K562 (cell line): ENCODE results near the gene CBX1. TPM values are rescaled to one million over a fixed set of nuclear protein-coding genes. Genes with fewer than 3 reads are reported as not detected.

ENCODE experiments used
- AFF4 ChIP-seq: sonication (generic); formaldehyde crosslinking; IDR thresholded peaks from 2 replicates; pipeline ENCODE4 v1.8.0; 2023; ENCODE audit warnings: mild to moderate bottlenecking, missing genetic modification reagents
- ATF2 ChIP-seq: sonication (generic); formaldehyde crosslinking; IDR thresholded peaks from 2 replicates; pipeline ENCODE4 v1.8.1; 2022; ENCODE audit warnings: missing genetic modification reagents
- CBX5 ChIP-seq: IDR thresholded peaks from 2 replicates; pipeline ENCODE4 v1.6.1; 2014; ENCODE audit warnings: low read depth, borderline replicate concordance
- DPF2 ChIP-seq: fragments of 450-650 bp; IDR thresholded peaks from 2 replicates; pipeline ENCODE4 v1.6.1; 2016
- GABPB1 ChIP-seq: sonication (generic); formaldehyde crosslinking; IDR thresholded peaks from 2 replicates; pipeline ENCODE4 v1.8.0; 2022; ENCODE audit warnings: mild to moderate bottlenecking, missing genetic modification reagents
- KAT8 ChIP-seq: fragments of 450-650 bp; IDR thresholded peaks from 2 replicates; pipeline ENCODE4 v1.6.1; 2016; ENCODE audit warnings: low read depth, mild to moderate bottlenecking
- LCOR ChIP-seq: sonication (generic); formaldehyde crosslinking; IDR thresholded peaks from 2 replicates; pipeline ENCODE4 v1.8.0; 2022; ENCODE audit warnings: mild to moderate bottlenecking, missing genetic modification reagents
- MCM2 ChIP-seq: fragments of 450-650 bp; IDR thresholded peaks from 2 replicates; pipeline ENCODE4 v1.6.1; 2017; ENCODE audit warnings: low read depth, mild to moderate bottlenecking
- TFE3 ChIP-seq: fragments of 450-650 bp; formaldehyde crosslinking; IDR thresholded peaks from 2 replicates; pipeline ENCODE4 v1.4.0; 2020; ENCODE audit warnings: mild to moderate bottlenecking, mixed read lengths
- ZNF644 ChIP-seq: fragments of 200-800 bp; sonication (Bioruptor generic); IDR thresholded peaks from 2 replicates; pipeline ENCODE4 v1.6.1; 2016; ENCODE audit warnings: low read depth, missing genetic modification characterization, missing compliant biosample characterization
- polyA plus RNA-seq, 8 experiments: library from polyadenylated mRNA; depleted of rRNA in 4 of 8; stranded (reverse) in 5 of 8; unstranded in 3 of 8; fragments of >200 nt; fragmentation: Nextera tagmentation in 2 of 8; fragmentation: Illumina TruSeq in 1 of 8; extraction: Ambion mirVana in 2 of 8; extraction: Trizol in 1 of 8; gene quantifications; 2 replicates each; pipeline versions ENCODE4 v1.2.1 to v1.2.3, GENCODE V29; 2011 to 2014; ENCODE audit warnings: inconsistent platforms in 1 of 8, missing spikeins in 1 of 8
- total RNA-seq, 7 experiments: library from RNA; depleted of rRNA in 6 of 7; stranded (reverse); fragments of >200 nt in 6 of 7; fragmentation: Illumina TruSeq in 2 of 7; extraction: Trizol in 2 of 7; gene quantifications; 2 replicates each; pipeline versions ENCODE4 v1.2.1 to v1.2.3, GENCODE V29; 2011 to 2021; ENCODE audit warnings: low replicate concordance in 1 of 7
- TF ChIP-seq, protein P1 (sequence below): sonication (generic); formaldehyde crosslinking; IDR thresholded peaks from 2 replicates; pipeline ENCODE4 v1.8.0; 2023; ENCODE audit warnings: missing genetic modification reagents, mild to moderate bottlenecking, borderline replicate concordance
- TF ChIP-seq, protein P2 (sequence below): sonication (generic); formaldehyde crosslinking; IDR thresholded peaks from 2 replicates; pipeline ENCODE4 v1.9.0; 2022; ENCODE audit warnings: mild to moderate bottlenecking, missing genetic modification reagents

CBX1 gene
- total and polyA plus RNA-seq, 9 of the 15 experiments (the other 6 are each of a cell fraction or from before 2014, with no cell fraction given): 10.6 to 95.7 (median 52.7) TPM

DNA sequence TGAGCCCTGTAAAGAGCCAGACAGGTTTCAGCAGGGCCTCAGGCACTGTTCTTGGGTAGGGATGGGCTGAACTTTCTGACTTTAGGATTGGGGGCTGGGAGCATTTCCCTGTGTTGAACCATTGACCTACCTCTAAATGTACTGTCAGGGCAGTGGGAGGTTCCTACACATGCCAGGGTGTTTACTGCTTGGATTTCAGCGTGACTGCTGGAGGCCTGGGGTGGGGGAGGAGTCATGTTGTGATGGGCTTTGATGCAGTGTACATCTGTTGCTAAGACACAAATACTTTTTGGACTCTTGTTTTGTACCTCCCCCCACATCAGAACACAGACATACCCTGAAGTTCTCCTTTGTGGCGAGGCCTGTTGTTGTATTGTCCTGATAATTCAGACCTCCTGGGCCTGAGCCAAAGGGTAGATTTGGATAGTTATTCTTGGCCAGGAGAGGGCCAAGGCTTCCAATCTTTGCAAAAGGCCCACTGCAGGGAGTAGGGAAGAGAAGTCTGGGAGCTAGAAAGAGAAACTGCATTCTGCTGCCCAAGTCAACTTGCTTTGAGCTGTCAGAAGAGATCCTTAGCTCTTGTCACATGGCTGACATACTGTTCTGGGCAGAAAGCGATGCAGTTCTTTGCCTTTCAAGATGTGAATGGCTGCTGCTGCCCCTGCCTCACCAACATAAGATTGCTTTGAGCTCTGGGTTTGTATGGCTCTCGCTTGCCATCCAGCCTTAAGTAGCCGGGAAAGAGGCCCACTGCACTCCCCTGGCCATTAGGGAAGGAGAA lies 49.4 kb downstream of the CBX1 start (continued):
- TF ChIP-seq, protein P1, sequence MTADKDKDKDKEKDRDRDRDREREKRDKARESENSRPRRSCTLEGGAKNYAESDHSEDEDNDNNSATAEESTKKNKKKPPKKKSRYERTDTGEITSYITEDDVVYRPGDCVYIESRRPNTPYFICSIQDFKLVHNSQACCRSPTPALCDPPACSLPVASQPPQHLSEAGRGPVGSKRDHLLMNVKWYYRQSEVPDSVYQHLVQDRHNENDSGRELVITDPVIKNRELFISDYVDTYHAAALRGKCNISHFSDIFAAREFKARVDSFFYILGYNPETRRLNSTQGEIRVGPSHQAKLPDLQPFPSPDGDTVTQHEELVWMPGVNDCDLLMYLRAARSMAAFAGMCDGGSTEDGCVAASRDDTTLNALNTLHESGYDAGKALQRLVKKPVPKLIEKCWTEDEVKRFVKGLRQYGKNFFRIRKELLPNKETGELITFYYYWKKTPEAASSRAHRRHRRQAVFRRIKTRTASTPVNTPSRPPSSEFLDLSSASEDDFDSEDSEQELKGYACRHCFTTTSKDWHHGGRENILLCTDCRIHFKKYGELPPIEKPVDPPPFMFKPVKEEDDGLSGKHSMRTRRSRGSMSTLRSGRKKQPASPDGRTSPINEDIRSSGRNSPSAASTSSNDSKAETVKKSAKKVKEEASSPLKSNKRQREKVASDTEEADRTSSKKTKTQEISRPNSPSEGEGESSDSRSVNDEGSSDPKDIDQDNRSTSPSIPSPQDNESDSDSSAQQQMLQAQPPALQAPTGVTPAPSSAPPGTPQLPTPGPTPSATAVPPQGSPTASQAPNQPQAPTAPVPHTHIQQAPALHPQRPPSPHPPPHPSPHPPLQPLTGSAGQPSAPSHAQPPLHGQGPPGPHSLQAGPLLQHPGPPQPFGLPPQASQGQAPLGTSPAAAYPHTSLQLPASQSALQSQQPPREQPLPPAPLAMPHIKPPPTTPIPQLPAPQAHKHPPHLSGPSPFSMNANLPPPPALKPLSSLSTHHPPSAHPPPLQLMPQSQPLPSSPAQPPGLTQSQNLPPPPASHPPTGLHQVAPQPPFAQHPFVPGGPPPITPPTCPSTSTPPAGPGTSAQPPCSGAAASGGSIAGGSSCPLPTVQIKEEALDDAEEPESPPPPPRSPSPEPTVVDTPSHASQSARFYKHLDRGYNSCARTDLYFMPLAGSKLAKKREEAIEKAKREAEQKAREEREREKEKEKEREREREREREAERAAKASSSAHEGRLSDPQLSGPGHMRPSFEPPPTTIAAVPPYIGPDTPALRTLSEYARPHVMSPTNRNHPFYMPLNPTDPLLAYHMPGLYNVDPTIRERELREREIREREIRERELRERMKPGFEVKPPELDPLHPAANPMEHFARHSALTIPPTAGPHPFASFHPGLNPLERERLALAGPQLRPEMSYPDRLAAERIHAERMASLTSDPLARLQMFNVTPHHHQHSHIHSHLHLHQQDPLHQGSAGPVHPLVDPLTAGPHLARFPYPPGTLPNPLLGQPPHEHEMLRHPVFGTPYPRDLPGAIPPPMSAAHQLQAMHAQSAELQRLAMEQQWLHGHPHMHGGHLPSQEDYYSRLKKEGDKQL (CRISPR knock-in tag): no peak
- TF ChIP-seq MCM2 (no peak), ATF2 (CRISPR knock-in tag) (no peak), AFF4 (CRISPR knock-in tag) (no peak), DPF2 (peak; percentile 52; the same call in 1 of the 2 replicates), KAT8 (no peak), TFE3 (CRISPR knock-in tag) (no peak), LCOR (CRISPR knock-in tag) (peak; percentile 79; the same call in 1 of the 2 replicates), GABPB1 (CRISPR knock-in tag) (peak; percentile 21; the same call in 1 of the 2 replicates), CBX5 (no peak), ZNF644 (tag) (0 out of 2 replicates have a peak, but pooled peaks have one; percentile 33)
- TF ChIP-seq, protein P2, sequence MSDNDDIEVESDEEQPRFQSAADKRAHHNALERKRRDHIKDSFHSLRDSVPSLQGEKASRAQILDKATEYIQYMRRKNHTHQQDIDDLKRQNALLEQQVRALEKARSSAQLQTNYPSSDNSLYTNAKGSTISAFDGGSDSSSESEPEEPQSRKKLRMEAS (CRISPR knock-in tag): peak; percentile 69; the same call in 1 of the 2 replicates
